SHP77 (cell line): ENCODE measurements around the gene CD302.
"Not testable (repeated sequence)": the region's sequence is repeated elsewhere in the genome, so short reads cannot be mapped to it uniquely, and the experiment has no call there.

Source experiments
- DNase-seq, 2 experiments: peaks; one replicate each; lab custom pipeline; 2025; lab: John Stamatoyannopoulos, UW

CD302 gene, protein sequence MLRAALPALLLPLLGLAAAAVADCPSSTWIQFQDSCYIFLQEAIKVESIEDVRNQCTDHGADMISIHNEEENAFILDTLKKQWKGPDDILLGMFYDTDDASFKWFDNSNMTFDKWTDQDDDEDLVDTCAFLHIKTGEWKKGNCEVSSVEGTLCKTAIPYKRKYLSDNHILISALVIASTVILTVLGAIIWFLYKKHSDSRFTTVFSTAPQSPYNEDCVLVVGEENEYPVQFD

DNA sequence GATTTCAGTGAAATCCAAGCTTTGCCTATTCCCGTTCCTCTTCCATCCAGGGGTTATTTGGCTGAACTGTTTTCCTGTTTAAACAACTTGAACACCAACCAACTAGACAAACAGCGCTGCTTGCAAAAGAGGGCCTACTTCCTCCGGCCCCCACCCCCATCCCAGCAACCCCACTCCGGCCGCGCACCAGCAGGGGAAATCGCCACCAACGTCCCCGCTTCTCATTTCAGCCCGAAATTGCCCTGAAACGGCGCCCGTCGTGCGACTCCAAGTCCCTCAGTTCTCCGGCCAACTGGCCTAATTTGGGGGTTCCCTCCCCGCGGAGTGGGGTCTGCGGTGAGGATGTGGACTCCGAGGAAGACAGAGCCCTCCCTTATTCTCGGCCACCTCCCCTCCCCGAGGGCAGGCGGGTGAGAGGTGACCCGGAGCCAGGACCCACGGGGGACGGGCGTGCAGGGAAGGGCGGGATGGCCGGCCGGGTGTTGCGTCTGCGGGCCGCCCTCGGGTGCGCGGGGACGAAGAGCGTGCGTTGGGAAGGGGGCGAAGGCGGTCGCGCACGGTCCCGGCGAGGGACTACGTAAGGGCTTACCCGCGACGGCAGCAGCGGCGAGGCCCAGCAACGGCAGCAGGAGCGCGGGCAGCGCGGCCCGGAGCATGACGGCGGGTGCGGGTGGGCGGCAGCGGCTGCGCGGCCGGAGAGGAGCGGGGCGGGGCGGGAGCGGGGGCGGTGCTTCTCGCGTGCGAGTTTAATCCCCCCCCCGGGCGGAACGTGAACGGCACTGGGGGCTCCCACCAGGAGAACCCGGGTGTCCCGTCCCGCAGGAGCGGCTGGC, at the start of gene CD302:
Gene CD302, minus strand, starts transcription at position 666 of the 833 bp plus-strand sequence. Its CDS starts 10 bp downstream, at position 656.
- peak; percentile 17 to 39 for DNase-seq

DNA sequence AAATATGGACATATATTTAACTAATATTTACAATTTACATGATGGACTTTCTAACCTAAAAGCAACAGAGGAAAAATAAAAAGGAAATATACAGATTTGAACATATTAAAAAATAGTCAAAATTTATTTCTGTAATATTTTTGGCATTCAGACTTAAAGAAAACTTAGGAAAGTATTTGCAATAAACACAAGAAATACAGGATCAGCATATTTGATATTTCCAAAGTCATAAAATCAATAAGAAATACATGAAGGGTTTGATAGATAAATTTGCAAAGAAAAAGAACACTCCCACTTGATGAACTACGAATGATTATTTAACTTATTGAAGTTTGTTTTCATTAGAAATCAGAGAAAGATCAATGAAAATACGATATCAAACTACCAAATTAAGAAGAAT, 48.6 kb upstream of the CD302 start:
- DNase-seq = no peak

DNA sequence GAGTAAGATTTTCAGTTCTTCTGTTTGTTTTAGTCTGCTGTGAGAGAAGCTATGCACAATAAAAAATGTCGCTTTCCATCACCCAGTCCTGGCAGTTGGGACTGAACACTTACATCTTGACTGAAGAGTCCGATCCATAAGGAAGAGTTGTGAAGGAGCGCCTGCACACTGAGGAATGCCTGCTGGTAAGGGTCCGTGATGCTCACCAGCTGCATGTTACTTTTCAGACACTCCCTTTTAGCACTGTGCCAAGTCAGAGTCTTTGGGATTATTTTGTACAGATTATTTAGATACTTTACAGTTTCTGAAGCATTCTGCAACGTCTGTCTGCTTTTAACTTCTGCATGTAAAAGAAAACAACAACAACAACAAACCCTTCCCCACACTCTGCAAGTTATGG, 42.6 kb upstream of the CD302 start:
- DNase-seq = no peak

DNA sequence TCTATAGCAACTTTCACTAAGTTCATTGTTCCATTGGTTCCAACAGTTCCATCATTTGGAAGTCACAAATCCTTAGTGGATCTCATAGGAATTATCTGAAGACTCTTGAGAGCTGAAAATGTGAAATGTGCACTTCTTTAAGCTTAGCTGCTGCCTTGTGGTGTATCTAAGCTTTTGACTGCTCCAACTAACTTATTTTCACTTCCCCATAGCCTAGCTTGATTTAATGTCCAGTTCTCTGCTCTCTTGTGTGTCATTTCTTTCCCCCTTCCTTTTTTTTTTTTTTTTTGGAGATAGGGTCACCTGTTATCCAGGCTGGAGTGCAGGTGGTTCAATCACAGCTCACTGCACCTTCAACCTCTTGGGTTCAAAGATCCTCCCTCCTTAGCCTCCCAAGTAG, 34.9 kb upstream of the CD302 start:
- DNase-seq = no peak

DNA sequence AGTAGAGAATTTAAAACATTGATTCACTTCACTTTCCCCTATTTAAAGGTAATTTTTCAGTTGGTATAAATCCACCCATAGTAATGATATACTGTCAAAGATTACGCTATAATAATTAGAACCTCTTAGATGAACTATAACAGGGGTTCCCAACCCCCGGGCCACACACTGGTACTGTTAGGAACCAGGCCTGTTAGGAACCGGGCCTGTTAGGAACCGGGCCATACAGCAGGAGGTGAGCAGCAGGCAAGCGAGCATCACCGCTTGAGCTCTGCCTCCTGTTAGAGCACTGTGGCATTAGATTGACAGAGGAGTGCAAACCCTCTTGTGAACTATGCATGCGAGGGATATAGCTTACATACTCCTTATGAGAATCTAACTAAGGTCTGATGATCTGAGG, 34.0 kb upstream of the CD302 start:
- DNase-seq = no peak

DNA sequence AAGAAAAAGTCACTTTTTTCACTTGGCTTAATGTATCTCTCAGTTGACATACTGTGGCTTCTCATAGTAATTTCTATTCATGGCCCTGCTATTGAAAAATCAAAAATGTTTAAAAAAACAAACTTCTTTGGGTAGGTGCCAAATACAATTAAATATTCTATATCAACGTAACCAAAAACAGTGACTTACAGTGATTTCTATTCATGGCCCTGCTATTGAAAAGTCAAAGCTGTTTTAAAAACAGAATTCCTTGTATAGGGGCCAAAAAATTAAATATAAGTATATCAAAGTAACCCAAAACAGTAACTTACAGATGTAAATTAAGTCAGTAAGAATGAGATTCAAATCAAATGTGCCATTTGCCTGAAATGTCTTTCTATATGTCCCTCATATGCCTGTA, 31.4 kb upstream of the CD302 start:
- no peak for DNase-seq

DNA sequence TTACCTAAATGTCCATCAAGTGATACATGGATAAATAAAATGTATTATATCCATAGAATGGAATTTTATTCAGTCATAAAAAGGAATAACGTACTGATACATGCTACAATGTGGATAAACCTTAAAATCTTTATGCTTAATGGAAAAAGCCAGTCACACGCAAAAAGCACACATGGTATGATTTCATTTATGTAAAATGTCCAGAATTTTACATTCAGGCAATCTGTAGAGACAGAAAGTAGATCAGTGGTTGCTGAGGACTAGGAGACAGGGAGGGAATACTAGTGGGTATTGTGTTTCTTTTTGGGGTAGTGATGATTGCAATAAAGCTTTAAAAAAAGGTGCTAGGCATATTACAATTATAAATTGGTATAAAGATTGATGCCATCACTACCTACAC, 30.7 kb upstream of the CD302 start:
- DNase-seq = no peak

DNA sequence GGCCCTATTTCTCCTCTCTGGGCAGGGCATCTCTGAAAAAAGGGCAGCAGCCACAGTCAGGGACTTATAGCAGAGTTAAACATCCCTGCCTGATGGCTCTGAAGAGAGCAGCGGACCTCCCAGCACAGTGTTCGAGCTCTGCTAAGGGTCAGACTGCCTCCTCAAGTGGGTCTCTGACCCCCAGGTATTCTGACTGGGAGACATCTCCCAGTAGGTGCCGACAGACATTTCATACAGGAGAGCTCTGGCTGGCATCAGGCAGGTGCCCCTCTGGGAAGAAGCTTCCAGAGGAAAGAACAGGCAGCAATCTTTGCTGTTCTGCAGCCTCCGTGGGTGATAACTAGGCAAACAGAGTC, 24.4 kb upstream of the CD302 start:
- DNase-seq = not testable (repeated sequence)

DNA sequence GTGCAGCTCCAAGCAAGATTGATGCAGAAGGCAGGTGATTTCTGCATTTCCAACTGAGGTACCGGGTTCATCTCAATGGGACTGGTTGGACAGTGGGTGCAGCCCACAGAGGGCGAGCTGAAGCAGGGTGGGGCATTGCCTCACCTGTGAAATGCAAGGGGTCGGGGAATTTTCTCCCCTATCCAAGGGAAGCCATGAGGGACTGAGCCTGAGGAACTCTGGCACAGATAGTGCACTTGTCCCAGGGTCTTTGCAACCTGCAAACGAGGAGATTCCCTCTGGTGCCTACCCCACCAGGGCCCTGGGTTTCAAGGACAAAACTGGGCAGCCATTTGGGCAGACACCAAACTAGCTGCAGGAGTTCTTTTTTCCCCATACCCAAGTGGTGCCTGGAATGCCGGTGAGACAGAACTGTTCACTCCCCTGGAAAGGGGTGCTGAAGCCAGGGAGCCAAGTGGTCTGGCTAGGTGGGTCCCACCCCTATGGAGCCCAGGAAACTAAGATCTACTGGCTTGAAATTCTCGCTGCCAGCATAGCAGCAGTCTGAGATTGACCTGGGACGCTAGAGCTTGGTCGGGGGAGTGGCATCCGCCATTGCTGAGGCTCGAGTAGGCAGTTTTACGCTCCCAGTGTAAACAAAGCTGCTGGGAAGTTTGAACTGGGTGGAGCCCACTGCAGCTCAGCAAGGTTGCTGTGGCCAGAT, 23.9 kb upstream of the CD302 start:
- DNase-seq = not testable (repeated sequence)

DNA sequence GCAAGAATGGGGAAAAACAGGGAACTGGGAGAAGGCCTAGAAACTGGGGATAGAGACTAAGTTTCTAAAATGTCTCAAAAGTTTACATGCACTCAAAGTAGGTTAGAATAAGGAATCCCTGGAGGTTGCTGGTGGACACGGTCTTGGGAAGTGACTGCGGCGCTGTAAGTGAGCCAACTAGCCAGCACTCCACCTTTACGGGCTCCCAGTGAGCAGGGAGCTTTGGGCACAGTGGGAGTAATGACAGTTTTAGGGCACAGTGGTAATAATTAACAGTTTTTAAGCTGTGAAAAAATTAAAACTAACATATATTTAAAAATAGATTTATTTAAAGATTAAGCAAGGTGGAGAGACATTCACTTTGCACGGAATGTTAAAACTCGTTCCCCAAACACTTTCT, 20.9 kb upstream of the CD302 start:
- DNase-seq = no peak

DNA sequence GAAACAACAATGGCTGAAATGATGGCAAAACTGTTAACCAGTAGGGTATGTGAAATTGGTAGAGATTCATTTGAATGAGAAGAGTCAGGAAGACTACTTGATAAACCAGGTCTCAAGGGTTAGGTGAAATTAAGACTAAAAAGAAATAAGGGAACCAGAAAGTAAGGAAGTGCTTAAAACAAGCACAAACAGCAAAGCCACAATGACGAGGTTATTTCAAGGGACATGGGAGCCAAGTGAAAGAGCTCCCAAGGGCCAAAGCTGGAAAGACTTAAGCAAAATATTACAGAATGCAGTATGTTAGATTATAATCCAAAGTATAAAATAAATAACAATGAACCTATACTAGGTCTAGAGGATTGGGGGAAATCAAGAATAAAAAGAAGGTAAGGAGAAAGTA, 19.3 kb upstream of the CD302 start:
- no peak for DNase-seq

DNA sequence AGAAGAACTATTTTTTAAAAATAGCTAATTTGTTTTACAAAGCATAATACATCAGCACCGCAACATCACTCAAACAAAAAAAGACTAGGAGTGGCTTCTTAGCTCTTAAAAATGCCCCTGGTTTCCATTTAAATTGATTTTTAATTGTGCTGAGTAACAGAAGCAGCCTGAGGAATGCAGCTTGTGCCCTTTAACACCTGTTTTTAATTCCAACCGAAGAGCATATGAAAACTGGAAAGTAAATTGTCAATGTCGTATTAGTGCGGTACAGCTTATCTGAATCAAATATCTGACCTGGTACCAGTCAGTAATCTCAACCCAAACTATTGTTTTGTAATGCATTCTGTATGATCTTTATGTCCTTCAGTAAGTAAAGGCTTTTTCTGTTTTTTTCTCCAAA, 13.2 kb upstream of the CD302 start:
- DNase-seq = no peak

DNA sequence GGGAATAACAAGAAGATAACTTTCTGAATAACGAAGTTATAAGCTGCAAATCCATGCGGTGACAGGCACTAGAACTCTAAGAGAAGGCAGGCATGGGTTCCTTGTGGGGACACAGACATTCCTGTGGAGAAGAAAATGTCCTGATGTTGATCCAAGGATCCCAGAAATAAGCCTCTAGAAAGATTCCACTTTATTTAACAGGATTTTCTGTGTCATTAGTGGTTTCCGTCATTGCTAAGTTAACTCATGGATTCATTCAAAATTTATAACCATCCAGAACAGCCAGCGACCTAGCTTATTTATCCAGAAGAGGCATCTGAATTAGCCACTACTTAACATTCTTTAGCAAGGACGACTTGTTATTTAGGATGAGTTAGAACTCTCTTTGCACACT, 10.0 kb upstream of the CD302 start:
- no peak for DNase-seq

DNA sequence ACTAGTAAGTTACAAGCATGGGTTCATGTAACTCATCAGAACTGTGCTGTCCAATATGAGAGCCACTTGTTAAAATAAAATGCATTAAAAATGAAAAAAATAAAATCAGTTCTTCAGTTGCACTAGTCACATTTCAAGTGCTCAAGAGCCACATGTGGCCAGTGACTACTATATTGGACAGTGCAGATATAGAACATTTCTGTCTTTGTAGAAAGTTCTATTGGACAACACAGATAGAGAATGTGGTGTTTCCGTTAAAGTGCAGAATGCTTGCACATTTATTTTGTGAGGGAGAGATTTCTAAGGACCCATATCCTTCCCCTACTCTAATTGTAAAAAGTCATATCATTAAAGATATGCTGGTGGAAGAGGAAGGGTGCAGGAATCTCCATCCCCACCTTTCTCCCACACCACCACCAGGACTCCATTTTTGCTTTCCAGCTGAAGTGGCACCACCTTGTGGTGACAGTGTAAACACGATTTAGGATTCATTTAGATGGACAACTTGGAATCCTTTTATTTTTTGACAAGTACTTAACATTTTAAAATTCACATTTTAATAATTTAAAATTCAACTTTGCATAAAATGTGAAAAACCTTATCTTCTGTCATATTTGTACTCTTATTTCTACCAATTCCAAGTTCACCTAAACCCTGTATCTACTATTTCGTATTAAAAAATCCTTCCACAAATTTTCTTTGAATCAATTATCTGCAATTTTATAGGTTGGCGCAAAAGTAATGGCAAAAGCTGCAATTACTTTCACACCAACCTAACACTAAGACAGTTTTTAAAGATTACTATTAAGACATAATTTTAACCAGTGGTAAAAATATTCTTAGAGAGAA, 9.4 kb upstream of the CD302 start:
- peak; percentile 4 to 16 for DNase-seq

DNA sequence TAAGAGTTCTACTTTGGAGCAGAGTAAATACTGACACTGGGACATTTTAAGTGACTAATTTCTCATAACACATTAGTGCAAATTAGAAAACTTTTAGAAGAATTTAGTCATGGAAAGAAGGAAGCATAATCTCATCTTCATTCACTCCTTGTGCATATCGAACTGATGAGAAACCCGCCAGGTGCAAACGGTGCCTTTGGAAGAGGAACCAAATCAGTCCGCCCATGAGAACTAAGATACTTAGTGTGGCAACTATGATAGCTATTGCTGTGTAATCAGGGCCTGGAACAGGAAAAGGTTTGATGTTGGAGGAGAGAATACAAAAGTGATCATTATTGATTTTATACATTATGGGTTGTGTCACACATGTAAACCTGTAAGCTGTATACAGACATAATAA, 6.9 kb upstream of the CD302 start:
- no peak for DNase-seq

DNA sequence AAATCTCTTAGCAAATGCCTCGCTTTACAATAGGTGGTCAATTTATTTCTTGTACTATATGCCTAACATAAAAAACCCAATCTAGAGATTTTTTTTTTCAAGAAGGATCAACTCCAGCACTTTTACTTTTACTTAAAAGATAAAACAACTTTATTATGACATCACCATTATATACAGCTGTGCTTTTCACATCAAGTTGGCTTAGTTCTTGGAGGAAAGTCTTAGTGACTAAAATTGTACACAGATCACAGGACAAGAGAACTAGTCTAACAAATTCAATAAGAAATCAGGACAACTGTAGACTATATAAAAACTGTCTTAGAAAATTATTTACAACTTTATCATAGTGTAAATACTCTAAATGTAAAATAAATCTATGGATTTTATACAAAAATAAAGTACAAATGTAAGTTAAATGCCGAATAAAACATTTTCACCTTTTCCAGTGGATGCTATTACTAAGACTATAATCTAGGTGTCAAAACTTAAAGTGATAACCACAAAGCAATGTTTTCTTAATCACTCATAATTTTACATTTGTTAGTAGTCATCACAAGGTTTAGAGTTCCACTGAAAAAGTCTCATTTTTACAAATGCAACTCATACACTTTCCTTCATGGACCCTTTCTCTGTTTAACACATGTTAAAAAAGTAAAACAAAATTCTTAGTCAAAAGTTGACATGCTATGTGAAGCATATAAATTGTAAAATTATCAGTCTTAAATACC, 5.4 kb upstream of the CD302 start:
- no peak for DNase-seq

DNA sequence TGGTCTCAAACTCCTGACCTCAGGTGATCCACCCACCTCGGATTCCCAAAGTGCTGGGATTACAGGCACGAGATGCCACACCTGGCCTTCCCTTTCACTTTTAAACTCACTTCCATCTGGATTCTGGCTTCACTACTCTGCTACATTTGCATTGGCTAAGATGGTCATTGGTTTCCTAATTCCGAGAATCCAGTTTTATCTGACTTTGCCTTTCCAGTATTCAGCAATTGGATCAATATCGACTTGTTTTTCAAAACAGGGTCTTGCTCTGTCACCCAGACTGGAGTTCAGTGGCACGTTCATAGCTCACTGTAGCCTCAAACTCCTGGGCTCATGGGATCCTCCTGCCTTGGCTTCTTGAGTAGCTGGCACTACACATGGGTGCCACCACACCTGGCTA, 4.7 kb upstream of the CD302 start:
- DNase-seq = no peak

DNA sequence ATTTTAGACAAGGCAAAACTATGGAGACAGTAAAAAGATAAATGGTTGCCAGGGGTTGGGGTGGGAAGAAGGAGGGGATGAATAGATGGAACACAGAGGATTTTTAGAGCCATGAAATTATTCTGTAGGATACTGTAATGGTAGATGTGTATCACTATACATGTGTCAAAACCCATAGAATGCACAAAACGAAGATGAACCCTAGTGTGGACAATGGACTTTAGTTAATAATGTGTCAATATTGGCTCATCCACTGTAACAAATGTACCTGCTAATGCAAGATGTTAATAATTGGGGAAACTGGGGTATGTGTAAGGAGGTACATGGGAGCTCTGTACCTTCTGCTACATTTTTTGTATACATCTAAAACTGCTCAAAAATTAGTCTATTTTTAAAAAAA, 1.8 kb upstream of the CD302 start:
- no peak for DNase-seq

DNA sequence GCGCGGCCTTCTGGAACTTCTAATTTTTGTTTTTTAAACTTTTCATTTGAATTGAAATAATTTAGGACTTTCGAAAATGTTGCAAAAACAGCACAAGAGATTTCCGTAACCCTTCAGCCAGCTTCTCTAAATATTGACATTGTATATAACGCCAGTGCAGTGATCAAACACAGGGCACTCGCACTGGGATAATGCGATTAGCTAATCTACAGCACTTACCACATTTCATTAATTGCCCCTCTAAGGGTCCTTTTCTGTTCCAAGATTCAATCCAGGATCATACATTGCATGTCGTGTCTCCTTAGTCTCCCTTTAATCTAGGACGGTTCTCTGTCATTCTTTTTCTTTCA, 343 bp upstream of the CD302 start:
- no peak for DNase-seq

DNA sequence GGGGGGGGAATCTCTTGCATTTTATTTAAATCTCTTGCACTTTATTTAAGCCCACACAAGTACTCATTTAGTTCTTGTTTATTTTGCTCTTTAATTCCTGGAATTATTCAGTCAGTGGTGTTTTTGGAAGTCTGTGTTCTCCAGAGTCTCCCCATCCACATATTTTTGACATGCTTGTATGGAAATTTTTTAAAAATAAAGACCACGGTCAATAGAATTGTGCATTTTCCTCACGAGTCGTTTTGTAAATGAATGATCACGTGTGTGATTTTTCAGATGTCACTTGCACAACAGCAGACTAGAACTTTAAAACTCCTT, 824 bp downstream of the CD302 start:
- no peak for DNase-seq

DNA sequence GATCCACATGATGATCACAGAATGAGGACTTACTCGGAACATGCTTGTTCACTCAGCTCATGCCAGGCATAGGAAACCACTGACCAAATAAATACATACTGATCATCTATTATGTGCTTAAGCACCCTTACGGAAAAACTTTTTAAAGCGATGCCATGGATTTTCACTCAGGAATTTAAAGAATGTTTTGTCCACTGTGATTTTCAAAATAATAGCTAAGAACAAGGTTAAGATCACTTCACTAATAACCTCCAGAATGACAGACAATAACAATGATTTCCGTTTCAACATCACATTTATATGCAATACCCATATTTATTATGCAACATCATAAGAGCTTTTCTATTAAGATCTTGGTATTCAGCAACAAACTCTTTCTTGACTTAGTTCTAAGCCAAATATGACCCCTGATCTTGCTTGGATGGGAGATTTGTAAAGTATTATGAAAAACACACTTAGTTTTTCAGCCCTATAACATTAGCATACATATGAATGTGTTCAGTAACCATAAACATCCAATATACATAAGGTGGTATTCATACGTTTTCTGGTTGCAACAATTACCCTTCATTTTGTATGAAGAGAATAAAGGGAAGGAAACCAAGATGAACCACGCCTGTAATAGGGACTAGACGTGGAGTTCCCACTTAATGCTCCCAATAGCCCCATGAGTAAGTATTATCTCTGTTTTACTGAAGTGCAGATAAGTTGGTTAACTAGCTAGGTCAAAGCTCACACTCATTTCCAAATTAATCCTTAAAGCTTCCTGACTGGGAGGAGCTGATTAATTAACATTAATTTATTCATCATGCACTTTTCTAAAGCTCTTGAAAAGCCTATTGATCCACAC, 1.9 kb downstream of the CD302 start:
- no peak for DNase-seq
